Uterus (tissue), 4 donors: ENCODE measurements around the gene SRGAP1. TPM values are rescaled to one million over a fixed set of nuclear protein-coding genes. Genes with fewer than 3 reads are reported as not detected.

Source experiments
- DNase-seq, 2 donors: peaks; one replicate each; pipeline ENCODE4 v3.0.0-alpha.2; 2019 to 2020
- H3K27ac ChIP-seq, 2 donors: fragments of 200-600 bp; sonication (generic); 1 replicate in 1 of 2; 2 replicates in 1 of 2; pipeline ENCODE4 v1.5.1; 2016 to 2018
- H3K27me3 ChIP-seq, 2 donors: fragments of 200-600 bp; sonication (generic); one replicate each; pipeline ENCODE4 v1.5.1; 2018 to 2019; ENCODE audit warnings: control low read depth in 1 of 2
- H3K36me3 ChIP-seq, 2 donors: fragments of 200-600 bp; sonication (generic); one replicate each; pipeline ENCODE4 v1.5.1; 2019; ENCODE audit warnings: control low read depth in 1 of 2
- H3K4me1 ChIP-seq, 2 donors: fragments of 200-600 bp; sonication (generic); one replicate each; pipeline ENCODE4 v1.5.1; 2018 to 2019; ENCODE audit warnings: control low read depth in 1 of 2
- H3K4me3 ChIP-seq, 2 donors: fragments of 200-600 bp; sonication (generic); 1 replicate in 1 of 2; 2 replicates in 1 of 2; pipeline ENCODE4 v1.5.1; 2018 to 2019; ENCODE audit warnings: mild to moderate bottlenecking in 1 of 2
- H3K9me3 ChIP-seq, 2 donors: fragments of 200-600 bp; sonication (generic); one replicate each; pipeline ENCODE4 v1.5.1; 2019; ENCODE audit warnings: control low read depth in 1 of 2
- POLR2A ChIP-seq, 2 donors: fragments of 450-650 bp; IDR thresholded peaks; one replicate each; pipeline ENCODE4 v1.6.1; 2016; ENCODE audit warnings: antibody characterized with exemption in 2 of 2, mild to moderate bottlenecking in 1 of 2, moderate library complexity in 1 of 2
- intact Hi-C: fragments of 100-400 bp; cut with DNase I; formaldehyde crosslinking; loops from one replicate; pipeline ENCODE4 v1.15.1; 2023; ENCODE audit warnings: low total_unique reads
- total RNA-seq, 4 donors: library from RNA; depleted of rRNA in 3 of 4; stranded (reverse); fragments of >200 nt in 3 of 4; gene quantifications; one replicate each; pipeline versions ENCODE4 v1.1.0 to v1.2.4, GENCODE V29; 2014 to 2023
- TF ChIP-seq, protein P1 (sequence below), 4 experiments: fragments of 200-600 bp in 2 of 4; fragments of 450-650 bp in 2 of 4; sonication (generic) in 2 of 4; IDR thresholded peaks; one replicate each; pipeline ENCODE4 v1.5.1; 2016 to 2019; ENCODE audit warnings: antibody characterized with exemption in 4 of 4, mild to moderate bottlenecking in 2 of 4, moderate library complexity in 1 of 4
- donor health status: DM: yes; HTN: yes; CAD: no.

Gene SRGAP1
- total RNA-seq, 4 donors from 2014 or later = 10.0 to 23.0 (median 14.8) TPM

DNA sequence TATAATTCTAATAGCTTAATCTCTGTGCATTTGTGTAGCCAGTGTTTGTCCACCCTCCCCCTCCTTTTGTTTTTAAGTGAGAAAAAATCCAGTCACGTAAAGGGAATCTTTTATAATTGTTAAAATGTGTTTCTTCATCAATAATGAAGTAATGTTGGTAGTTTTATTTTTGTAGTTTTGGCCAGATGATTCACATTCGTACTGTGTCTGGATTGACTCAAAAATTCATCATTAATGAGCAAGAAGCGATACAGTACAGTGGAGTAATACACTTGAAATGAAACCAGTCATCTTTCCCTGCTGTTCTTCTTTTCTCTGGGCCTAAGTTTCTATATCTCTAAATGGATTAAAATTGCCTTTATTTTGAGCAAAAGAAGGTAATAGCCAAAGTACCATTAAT lies 86.5 kb downstream of the SRGAP1 start:
- Histone ChIP-seq H3K27me3 (no peaks in the 10 kb centered on the region), H3K36me3 (no peaks in the 10 kb centered on the region), H3K4me3 (no peak overlapping the region), H3K4me1 (no peaks in the 10 kb centered on the region), H3K27ac (no peak overlapping the region), H3K9me3 (no peaks in the 10 kb centered on the region)
- no peak for DNase-seq
- intact Hi-C loops = no loop called here
- no peak for TF ChIP-seq POLR2A (IDR thresholded peaks at IDR 0.05)
- TF ChIP-seq, protein P1, sequence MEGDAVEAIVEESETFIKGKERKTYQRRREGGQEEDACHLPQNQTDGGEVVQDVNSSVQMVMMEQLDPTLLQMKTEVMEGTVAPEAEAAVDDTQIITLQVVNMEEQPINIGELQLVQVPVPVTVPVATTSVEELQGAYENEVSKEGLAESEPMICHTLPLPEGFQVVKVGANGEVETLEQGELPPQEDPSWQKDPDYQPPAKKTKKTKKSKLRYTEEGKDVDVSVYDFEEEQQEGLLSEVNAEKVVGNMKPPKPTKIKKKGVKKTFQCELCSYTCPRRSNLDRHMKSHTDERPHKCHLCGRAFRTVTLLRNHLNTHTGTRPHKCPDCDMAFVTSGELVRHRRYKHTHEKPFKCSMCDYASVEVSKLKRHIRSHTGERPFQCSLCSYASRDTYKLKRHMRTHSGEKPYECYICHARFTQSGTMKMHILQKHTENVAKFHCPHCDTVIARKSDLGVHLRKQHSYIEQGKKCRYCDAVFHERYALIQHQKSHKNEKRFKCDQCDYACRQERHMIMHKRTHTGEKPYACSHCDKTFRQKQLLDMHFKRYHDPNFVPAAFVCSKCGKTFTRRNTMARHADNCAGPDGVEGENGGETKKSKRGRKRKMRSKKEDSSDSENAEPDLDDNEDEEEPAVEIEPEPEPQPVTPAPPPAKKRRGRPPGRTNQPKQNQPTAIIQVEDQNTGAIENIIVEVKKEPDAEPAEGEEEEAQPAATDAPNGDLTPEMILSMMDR (IDR thresholded peaks at IDR 0.05) = no peak

DNA sequence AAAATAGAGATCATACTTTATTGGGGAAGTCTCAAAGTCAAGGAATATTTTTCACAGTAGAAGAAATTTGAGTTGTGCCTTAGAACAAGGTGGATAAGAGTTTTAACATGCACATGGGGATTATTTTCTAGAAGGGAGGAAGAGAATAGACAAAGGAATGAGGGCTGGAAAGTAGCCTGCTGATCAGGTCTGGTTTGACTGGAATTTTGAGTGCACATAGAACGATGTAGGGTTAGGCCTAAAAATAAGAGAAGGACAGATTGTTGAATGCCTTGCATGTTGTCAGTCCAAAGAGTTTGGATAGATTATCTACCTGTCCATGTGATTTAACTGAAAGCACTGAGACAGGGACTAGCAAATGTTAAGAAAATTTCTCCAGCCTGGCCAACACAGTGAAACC lies 87.2 kb downstream of the SRGAP1 start:
- Histone ChIP-seq H3K4me1 (no peaks in the 10 kb centered on the region), H3K9me3 (no peaks in the 10 kb centered on the region), H3K27ac (no peak overlapping the region), H3K36me3 (no peaks in the 10 kb centered on the region), H3K27me3 (no peaks in the 10 kb centered on the region), H3K4me3 (no peak overlapping the region)
- no peak for DNase-seq
- TF ChIP-seq POLR2A (IDR thresholded peaks at IDR 0.05) = no peak
- TF ChIP-seq, protein P1 (IDR thresholded peaks at IDR 0.05) = no peak
- intact Hi-C loops = no loop called here

DNA sequence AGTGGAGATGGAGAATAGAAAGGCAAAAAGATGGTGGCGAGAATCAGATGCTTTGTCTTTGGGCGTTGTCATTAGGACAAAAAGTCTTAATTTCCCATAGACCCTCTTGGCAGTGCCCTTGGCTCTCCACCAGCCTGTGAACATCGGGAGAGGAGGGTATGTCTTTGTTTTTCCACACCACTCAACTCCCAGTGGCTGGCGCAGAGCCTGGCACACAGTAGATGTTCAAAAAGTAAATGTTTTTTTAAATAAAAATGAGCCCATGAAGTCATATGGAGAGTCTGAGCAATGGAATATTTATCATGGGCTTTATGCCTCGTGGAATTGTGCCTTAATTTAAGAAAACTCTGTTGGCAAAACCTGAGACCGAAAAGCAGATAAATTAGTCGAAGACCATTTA lies 90.4 kb downstream of the SRGAP1 start:
- H3K36me3 ChIP-seq = no peaks in the 10 kb centered on the region
- no peak for DNase-seq
- H3K27ac ChIP-seq = no peak overlapping the region
- H3K9me3 ChIP-seq = no peaks in the 10 kb centered on the region
- no peak overlapping the region for H3K4me3 ChIP-seq
- no peaks in the 10 kb centered on the region for H3K4me1 ChIP-seq
- no peak for TF ChIP-seq POLR2A (IDR thresholded peaks at IDR 0.05)
- TF ChIP-seq, protein P1 (IDR thresholded peaks at IDR 0.05) = no peak
- intact Hi-C loops = no loop called here
- no peaks in the 10 kb centered on the region for H3K27me3 ChIP-seq

DNA sequence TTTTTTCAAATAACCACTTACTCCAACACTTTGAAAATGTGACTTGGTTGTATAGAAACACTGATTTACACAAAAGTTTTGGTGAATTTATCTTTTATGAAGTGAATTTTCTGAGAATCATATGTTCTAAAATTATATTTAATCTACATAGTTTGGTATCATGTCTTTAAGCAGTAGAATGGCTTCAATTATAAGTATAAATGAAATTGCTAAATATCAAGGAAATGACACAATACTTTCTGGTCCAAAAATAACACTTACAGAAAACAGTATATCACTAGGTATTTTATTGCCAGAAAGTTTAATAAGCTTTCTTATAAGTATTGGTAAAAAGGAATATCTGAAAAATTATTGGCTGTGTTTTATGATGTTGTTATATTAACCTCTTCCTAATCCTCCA lies 90.9 kb downstream of the SRGAP1 start:
- Histone ChIP-seq H3K4me3 (no peak overlapping the region), H3K9me3 (no peaks in the 10 kb centered on the region), H3K4me1 (no peaks in the 10 kb centered on the region), H3K27me3 (no peaks in the 10 kb centered on the region), H3K27ac (no peak overlapping the region), H3K36me3 (no peaks in the 10 kb centered on the region)
- intact Hi-C loops = no loop called here
- DNase-seq = no peak
- TF ChIP-seq, protein P1 (IDR thresholded peaks at IDR 0.05) = no peak
- TF ChIP-seq POLR2A (IDR thresholded peaks at IDR 0.05) = no peak

DNA sequence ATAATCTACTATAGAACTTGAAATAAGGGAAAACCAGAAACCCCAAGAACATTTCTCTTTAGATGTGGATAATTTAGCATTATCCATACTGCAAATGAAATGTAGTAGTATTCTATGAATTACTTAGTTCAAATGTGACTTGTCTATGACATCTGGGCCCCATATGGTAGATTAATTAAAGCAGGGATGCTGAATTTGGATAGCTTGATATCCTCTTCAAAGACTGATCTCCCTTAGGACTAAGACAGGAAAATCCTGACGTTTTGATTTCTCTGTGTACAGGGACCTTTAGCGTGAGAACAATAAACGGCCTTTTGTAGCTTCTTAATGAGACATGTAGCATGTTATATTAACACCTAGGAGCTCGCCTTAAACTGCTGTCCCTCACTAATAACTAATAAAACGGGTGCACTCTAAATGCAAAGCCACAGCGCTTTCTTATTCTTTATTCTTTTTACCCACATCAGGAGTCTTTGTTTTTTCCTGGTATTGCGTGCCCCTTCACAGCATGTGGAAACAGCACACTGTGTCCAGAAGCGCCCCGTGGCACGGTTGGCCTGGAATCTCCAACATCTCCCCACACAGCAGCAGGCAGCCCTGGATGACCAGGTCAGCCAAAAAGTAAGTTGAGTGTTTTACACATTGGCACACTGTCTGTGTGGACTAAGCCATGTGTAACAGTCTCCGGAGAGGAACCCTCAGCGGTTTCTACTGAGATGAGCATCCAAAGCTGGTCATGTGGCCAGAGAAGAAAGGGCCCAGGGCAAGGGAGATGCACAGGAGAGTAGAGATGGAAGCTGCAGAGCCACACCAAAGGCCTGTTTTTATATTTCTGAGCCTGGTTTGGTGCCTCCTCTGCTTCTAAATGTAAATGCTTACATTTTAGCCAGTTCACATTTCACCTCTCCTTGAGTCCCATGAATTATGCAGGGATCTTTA lies 93.1 kb downstream of the SRGAP1 start:
- Histone ChIP-seq H3K27me3 (no peaks in the 10 kb centered on the region), H3K36me3 (peaks cover 0 to 2% of the 10 kb centered on the region in 2 donors), H3K4me3 (no peak overlapping the region), H3K9me3 (no peaks in the 10 kb centered on the region), H3K4me1 (no peaks in the 10 kb centered on the region), H3K27ac (no peak overlapping the region)
- DNase-seq = no peak
- TF ChIP-seq, protein P1 (IDR thresholded peaks at IDR 0.05) = no peak
- no peak for TF ChIP-seq POLR2A (IDR thresholded peaks at IDR 0.05)
- intact Hi-C loops = no loop called here
